Lung (tissue), 12 donors: ENCODE results near the gene RIBC2. TPM values are rescaled to one million over a fixed set of nuclear protein-coding genes. Genes with fewer than 3 reads are reported as not detected.

ENCODE experiments used
- ATAC-seq: fragments of 200-7000 bp; cut with Tn5 transposase; one replicate; pipeline ENCODE4 v1.9.1; 2020; ENCODE audit warnings: moderate number of reproducible peaks; ENCODE audit not compliant: insufficient read depth, low FRiP score
- DNase-seq, 3 donors: peaks; one replicate each; pipeline ENCODE4 v3.0.0-alpha.2; 2013 to 2017
- H3K27ac ChIP-seq, 2 donors: one replicate each; pipeline ENCODE4 v1.5.1; 2013; ENCODE audit warnings: mild to moderate bottlenecking in 2 of 2, moderate library complexity in 2 of 2, control low read depth in 1 of 2, inconsistent platforms in 1 of 2, low read depth in 1 of 2, low read length in 1 of 2
- H3K27me3 ChIP-seq, 3 donors: one replicate each; pipeline ENCODE4 v1.5.1; 2013; ENCODE audit warnings: low read length in 2 of 3; ENCODE audit not compliant: control insufficient read depth in 3 of 3, insufficient read depth in 3 of 3
- H3K36me3 ChIP-seq, 4 donors: one replicate each; pipeline ENCODE4 v1.5.1; 2013; ENCODE audit warnings: low read length in 4 of 4, mild to moderate bottlenecking in 1 of 4, moderate library complexity in 1 of 4; ENCODE audit not compliant: control insufficient read depth in 4 of 4, insufficient read depth in 4 of 4
- H3K4me1 ChIP-seq, 5 donors: one replicate each; pipeline ENCODE4 v1.5.1; 2013; ENCODE audit warnings: low read length in 5 of 5, mild to moderate bottlenecking in 2 of 5, moderate library complexity in 1 of 5; ENCODE audit not compliant: control insufficient read depth in 5 of 5, insufficient read depth in 5 of 5
- H3K4me3 ChIP-seq: one replicate; pipeline ENCODE4 v1.5.1; 2013; ENCODE audit warnings: mild to moderate bottlenecking, control low read depth, moderate library complexity
- H3K9ac ChIP-seq, 2 donors: one replicate each; pipeline ENCODE4 v1.5.1; 2013; ENCODE audit warnings: low read length in 2 of 2, control low read depth in 1 of 2; ENCODE audit not compliant: insufficient read depth in 1 of 2
- H3K9me3 ChIP-seq, 4 donors: one replicate each; pipeline ENCODE4 v1.5.1; 2013; ENCODE audit warnings: low read length in 3 of 4, mild to moderate bottlenecking in 1 of 4, moderate library complexity in 1 of 4; ENCODE audit not compliant: control insufficient read depth in 4 of 4, insufficient read depth in 3 of 4
- WGBS, 2 donors: extraction: QIAGEN DNeasy Blood & Tissue Kit; methylation state at CpG; one replicate each; pipeline ENCODE4 v1.1.7; 2013; 5-methylcytosine and 5-hydroxymethylcytosine counted together
- polyA plus RNA-seq, 2 donors: library from polyadenylated mRNA; stranded (reverse); fragments of 200-250 nt; gene quantifications; one replicate each; pipeline ENCODE4 v1.2.1, GENCODE V29; 2013
- total RNA-seq, 2 donors: library from RNA; depleted of rRNA in 1 of 2; stranded (reverse); fragments of >200 nt in 1 of 2; gene quantifications; one replicate each; pipeline ENCODE4 v1.2.1, GENCODE V29; 2014 to 2021
- TF ChIP-seq, protein P1 (sequence below): IDR thresholded peaks from 2 replicates; pipeline ENCODE4 v1.5.1; 2012; ENCODE audit warnings: mild to moderate bottlenecking; ENCODE audit errors: control extremely low read depth, extremely low read depth
- donor health status: control.
- donor health status: control.
- donor health status: Bipolar disorder and iron deficiency.
- donor health status: healthy.
- donor health status: DM: yes; HTN: yes; CAD: no.

Gene RIBC2
- total and polyA plus RNA-seq, 4 donors: 2.8 to 8.1 (median 5.7) TPM

DNA sequence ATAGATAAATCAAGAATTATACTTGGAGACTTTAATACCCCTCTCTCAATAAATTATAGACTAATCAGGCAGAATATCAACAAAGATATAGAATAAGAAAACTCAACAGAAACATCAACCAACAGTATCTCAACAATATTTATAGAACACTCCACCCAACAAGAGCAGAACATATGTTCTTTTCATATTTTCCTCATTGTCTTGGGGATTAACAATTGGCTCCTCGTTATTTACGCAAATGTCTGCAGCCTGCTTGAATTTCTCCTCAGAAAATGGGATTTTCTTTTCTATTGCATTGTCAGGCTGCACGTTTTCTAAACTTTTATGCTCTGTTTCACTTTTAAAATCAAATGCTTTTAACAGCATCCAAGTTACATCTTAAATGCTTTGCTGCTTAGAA, 52.1 kb downstream of the RIBC2 start:
- Histone ChIP-seq H3K9me3 (peaks cover 0 to 2% (median 0%) of the 10 kb centered on the region in 4 donors), H3K36me3 (no peaks in the 10 kb centered on the region), H3K27ac (no peak overlapping the region), H3K4me1 (peaks cover 0 to 29% (median 9%) of the 10 kb centered on the region in 5 donors), H3K27me3 (no peaks in the 10 kb centered on the region), H3K9ac (no peak overlapping the region), H3K4me3 (no peak overlapping the region)
- TF ChIP-seq, protein P1, sequence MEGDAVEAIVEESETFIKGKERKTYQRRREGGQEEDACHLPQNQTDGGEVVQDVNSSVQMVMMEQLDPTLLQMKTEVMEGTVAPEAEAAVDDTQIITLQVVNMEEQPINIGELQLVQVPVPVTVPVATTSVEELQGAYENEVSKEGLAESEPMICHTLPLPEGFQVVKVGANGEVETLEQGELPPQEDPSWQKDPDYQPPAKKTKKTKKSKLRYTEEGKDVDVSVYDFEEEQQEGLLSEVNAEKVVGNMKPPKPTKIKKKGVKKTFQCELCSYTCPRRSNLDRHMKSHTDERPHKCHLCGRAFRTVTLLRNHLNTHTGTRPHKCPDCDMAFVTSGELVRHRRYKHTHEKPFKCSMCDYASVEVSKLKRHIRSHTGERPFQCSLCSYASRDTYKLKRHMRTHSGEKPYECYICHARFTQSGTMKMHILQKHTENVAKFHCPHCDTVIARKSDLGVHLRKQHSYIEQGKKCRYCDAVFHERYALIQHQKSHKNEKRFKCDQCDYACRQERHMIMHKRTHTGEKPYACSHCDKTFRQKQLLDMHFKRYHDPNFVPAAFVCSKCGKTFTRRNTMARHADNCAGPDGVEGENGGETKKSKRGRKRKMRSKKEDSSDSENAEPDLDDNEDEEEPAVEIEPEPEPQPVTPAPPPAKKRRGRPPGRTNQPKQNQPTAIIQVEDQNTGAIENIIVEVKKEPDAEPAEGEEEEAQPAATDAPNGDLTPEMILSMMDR: no peak
- no peak for ATAC-seq
- no peak for DNase-seq
- WGBS, 2 donors: 83 to 84% methylated on average over 3 of the region's 3 CpGs

DNA sequence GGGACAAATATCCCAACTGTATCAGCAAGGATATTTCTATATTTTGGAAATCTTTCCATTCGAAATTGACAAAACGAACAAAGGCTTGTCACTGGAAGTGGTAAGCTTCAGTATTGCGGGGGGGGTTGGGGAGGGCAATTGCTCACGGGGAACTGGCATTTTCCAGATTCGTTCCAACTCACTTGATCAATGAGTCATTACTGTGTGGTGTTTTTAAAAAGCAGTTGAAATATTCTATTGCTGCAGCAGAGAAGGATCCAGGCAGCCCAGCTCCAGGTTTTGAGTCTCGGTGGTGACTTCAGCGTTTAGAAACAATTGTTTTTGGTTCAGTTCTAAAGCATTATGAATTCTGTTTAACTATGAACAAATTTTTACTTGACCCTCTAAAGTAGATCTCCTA, 55.4 kb downstream of the RIBC2 start:
- 74 to 79% methylated on average over 7 of the region's 7 CpGs for WGBS, 2 donors
- no peak for ATAC-seq
- H3K27ac ChIP-seq: no peak overlapping the region
- H3K9ac ChIP-seq: no peak overlapping the region
- H3K36me3 ChIP-seq: no peaks in the 10 kb centered on the region
- H3K27me3 ChIP-seq: no peaks in the 10 kb centered on the region
- no peak for DNase-seq
- peaks cover 0 to 21% (median 10%) of the 10 kb centered on the region in 5 donors for H3K4me1 ChIP-seq
- TF ChIP-seq, protein P1: no peak
- no peak overlapping the region for H3K4me3 ChIP-seq
- H3K9me3 ChIP-seq: peaks cover 0 to 2% (median 0%) of the 10 kb centered on the region in 4 donors

DNA sequence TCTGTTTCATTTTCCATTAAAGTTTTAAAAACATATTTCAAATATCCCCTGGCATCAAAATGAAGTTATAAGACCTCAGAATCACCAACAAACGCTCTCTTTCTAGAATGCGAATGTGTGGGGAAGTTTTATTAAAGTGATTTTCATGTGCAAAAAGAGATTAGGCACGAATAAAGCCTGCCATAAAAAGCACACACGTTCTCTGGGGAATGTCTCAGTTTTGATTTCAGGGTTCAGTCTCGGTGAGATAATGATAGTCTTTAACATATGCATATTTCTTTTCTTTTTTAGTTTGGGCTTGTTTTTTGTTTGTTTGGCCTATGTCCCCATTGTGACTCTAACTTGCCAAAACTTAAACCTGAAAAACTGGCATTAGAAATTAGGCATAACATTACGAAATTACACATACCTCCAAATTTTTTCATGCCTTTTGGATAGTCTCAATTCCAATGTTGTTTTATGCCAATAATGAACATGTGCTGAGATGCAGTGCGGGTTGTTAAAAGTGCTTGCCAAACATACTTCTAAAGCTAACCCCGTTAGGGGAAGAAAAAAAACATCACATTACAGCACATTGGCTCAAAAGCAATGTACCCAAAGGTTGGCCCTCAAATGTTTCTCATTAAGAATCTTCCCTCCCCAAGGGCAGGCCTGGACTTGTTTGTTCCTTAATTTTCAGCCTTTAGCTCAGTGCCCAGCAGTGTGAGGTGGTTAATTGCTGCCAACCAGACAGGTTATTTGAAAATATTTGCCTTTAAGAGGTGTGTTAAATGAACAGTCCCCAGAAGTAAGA, 56.0 kb downstream of the RIBC2 start:
- Histone ChIP-seq H3K9me3 (peaks cover 0 to 2% (median 0%) of the 10 kb centered on the region in 4 donors), H3K4me3 (no peak overlapping the region), H3K36me3 (no peaks in the 10 kb centered on the region), H3K27me3 (no peaks in the 10 kb centered on the region), H3K27ac (no peak overlapping the region), H3K9ac (no peak overlapping the region), H3K4me1 (peaks cover 0 to 25% (median 12%) of the 10 kb centered on the region in 5 donors)
- 61 to 80% methylated on average over 8 of the region's 8 CpGs for WGBS, 2 donors
- DNase-seq (peak in 2 of 3 donors; percentile 50 to 70), ATAC-seq (no peak)
- TF ChIP-seq, protein P1: no peak
